CD4-positive, alpha-beta T cell treated with Interleukin-15 for 1 hour (primary cell): ENCODE results near the gene SFTA2.
"Not testable (repeated sequence)": the region's sequence is repeated elsewhere in the genome, so short reads cannot be mapped to it uniquely, and the experiment has no call there.

Experiments used
- DNase-seq: peaks from one replicate; pipeline ENCODE4 v3.0.0-alpha.2; 2020

SFTA2 gene

DNA sequence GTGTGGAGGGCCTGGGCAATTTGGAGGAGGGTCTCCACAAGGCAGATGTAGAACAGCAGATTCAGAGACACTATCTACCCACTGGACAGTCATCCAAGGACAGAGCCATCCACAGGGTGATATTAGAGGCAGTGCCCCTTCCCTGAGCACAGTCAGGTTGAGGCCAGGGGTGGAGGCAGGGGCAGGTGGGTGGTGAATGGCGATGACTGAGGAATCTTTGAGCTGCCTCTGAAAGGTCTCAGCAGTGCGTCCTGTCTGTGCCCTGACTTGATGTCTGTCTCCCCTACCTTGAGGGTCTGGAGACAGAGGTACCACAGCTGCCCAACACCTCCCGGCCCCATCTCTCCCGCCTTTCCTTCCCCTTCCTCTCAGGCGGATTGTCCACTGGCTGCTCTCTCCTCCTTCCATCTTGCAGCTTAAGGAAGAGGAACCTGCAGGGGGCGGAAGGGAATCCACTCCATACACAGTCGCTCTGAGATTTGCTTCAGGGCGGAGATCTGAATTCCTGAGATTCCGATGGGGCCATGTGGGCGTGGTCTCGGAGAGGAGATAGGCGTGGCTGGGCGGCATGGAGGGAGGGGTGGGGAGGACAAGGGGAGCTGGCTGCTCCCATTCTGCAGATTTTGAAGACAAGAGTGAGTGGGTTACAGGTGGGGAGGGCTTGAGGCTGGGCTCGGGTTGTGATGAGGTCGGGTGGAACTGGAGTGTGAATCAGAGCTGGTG is 10.5 kb upstream of the SFTA2 start:
- DNase-seq = no peak

- no peak for DNase-seq
These were observed 8.5 kb upstream of the SFTA2 start, which contains the start of gene MUCL3 for GRCh38 chr6:30940361-30940986. MUCL3 (plus strand) TSS chr6:30940973; CDS start chr6:30941000, 27 bp downstream.

- DNase-seq = no peak
These were observed 7.5 kb upstream of the SFTA2 start for GRCh38 chr6:30939473-30939872.

DNA sequence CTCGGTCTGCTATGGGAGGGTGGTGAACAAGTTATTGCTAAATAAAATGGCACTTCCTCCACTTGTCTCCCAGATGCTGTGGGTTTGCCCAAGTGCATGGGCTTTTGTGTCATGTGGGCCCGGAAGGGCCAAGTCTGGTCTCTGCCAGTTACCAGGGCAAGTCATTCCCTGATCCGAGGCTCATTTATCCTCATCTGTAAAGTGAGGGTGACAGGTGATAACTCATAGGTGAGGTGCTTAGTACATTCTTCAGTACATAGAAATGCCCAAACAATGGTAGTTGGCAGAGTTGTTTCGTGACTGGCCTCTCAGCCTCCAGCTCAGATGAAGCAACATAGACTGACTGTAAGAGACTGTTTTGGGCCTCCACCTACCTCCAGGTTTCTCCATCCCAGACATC is 6.8 kb upstream of the SFTA2 start:
- no peak for DNase-seq

DNA sequence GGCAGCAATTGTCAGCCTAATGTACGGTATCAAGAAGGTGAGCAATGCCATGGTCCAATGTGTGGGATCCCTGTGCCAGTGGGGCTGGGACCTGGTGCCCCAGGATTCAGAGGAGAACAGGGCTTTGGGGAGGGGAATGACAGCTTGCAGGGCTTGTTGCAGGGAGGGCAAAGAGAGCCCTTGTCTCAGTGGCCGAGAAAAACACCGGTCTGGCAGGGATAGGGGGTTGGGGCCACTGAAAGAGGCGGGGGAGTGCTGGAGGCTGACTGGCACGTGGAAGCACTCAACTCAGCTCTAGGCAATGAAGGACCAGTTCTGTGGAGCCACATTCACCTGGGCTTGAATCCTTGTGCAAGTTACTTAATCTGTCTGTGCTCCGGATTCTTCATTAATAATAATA is 5.3 kb upstream of the SFTA2 start:
- no peak for DNase-seq

DNA sequence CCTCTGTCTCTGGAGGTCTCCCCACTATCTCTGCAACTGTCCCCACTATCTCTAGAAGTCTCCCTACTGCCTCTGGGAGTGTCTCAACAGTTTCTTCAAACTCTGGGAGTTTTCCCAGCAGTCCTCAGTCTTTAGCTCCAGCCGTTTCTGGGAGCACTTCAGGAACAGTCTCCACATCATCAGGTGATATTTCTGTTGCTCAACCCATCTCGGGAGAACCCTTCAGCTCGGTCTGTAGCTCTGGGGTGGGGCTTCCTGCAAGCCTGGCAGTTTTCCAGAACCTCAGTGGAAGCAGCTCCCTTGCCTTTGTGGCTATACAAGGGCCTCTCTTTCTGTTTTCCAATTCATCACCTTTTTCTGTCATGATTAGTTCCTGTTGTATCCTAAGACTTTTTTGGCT is 3.0 kb upstream of the SFTA2 start:
- DNase-seq = no peak

GRCh38 chr6:30932665-30933365 is 845 bp upstream of the SFTA2 start:
- DNase-seq = no peak

GRCh38 chr6:30931272-30931671 is 698 bp downstream of the SFTA2 start:
- DNase-seq = no peak

DNA sequence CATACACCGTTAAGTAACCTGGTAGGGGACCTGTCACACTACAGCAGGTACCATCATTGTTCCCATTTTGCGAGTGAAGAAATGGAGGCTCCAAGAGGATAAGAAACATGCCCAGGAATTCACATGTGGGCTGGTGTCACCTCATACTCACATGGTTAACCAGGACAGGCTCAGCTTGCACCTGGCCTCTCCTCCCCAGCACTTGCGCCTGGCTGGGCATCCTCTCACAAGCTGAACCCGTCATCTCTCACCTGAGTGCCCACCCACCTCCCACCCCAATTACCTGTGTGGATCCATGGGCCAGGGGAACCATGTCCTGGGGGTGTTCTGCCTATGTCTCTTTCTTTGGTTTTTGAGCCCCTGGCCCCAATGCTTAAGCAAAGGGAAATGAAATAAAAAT is 1.5 kb downstream of the SFTA2 start:
- DNase-seq = no peak

DNA sequence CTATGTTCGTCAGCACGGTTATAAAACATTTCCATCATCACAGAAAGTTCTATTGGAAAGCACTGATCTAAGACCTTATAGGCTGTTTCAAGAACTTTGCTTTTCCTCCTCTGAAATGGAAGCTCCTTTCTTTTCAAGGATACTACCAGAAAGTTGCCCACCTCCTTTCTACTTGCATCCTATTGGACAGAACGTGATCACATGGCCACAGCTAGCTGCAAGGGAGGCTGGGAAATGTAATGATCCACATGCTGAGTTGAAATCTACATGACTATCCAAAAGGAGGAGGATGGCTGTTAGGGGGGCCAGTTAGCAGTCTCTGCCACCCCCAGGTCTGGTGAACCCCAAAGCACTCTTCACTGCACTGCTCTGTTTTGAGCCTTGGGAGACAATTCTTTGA is 3.3 kb downstream of the SFTA2 start:
- DNase-seq = no peak

DNA sequence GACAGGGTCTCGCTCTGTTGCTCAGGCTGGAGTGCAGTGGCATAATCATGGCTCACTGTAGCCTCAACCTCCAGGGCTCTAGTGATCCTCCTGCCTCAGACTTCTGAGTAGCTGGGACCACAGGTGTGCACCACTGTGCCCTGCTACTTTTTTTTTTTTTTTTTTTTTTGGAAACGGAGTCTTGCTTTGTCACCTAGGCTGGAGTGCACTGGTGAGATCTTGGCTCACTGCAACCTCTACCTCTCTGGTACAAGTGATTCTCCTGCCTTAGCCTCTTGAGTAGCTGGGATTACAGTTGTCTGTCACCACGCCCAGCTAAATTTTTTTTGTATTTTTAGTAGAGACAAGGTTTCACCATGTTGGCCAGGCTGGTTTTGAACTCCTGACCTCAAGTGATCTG is 4.9 kb downstream of the SFTA2 start:
- not testable (repeated sequence) for DNase-seq

- no peak for DNase-seq
These were observed 5.3 kb downstream of the SFTA2 start for GRCh38 chr6:30926644-30927043.

- DNase-seq = not testable (repeated sequence)
These were observed 7.8 kb downstream of the SFTA2 start for GRCh38 chr6:30924040-30924627.

- DNase-seq = no peak
These were observed 9.5 kb downstream of the SFTA2 start for GRCh38 chr6:30922447-30922852.

DNA sequence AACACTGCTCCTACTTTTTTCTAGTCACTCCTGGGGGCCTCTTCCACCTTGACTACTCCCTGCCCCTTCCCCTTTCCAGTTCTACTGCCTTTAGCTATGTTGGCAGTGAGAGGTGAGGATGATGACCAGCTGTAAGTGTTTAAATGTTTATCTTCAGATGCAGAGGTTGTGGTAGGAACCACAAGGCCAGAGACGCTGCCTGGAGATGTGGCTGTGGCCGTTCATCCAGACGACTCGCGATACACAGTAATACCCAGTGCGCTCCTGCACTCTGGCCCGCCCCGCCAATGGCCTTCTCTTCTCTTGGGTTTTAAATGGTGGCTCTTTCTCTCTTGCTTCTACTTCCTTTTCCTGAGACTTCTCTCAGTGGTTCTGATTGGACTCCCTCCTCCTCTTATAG is 13.3 kb downstream of the SFTA2 start:
- no peak for DNase-seq

GRCh38 chr6:30917487-30917886 is 14.5 kb downstream of the SFTA2 start:
- DNase-seq = no peak

DNA sequence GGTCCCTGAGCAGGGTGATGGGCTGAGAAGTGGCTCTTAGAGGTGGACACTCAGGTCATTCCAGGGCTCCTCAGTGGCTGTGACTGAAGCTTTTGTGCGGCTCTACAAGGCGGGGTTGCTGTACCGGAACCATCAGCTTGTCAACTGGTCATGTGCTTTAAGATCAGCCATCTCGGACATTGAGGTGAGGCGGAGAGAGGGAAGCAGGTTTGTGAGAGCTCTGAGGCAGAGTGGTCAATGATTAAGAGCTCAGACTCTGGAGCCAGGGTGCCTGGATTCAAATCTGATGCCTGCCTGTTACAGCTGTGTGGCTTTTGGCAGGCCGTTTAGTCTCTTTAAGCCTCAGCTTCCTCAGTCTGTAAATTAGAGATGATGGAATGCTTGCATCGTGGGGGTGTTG is 14.9 kb downstream of the SFTA2 start:
- no peak for DNase-seq

GRCh38 chr6:30915591-30915946 is 16.4 kb downstream of the SFTA2 start:
- DNase-seq = no peak

GRCh38 chr6:30914854-30915590 is 16.9 kb downstream of the SFTA2 start:
- DNase-seq = no peak

- peak; percentile 89 for DNase-seq
These were observed 17.7 kb downstream of the SFTA2 start, which contains the start of gene VARS2 for GRCh38 chr6:30914076-30914853. VARS2 (plus strand) TSS chr6:30914238; CDS start chr6:30914837, 599 bp downstream.

DNA sequence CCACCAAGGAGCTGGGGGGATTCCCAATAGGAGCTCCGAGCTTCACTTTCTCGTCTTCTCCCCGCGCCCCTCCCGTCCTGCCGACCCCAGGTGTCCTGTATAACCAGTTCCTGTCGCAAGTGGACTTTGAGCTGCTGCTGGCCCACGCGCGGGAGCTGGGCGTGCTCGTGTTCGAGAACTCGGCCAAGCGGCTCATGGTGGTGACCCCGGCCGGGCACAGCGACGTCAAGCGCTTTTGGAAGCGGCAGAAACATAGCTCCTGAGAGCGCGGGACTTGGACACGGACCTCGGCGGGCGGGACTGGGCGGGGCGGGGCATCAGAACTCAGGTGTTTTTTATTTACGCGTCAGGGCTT is 18.3 kb downstream of the SFTA2 start:
- no peak for DNase-seq
